Heart right ventricle (tissue), 16 donors: ENCODE data around the gene RS1. TPM values are rescaled to one million over a fixed set of nuclear protein-coding genes. Genes with fewer than 3 reads are reported as not detected.

ENCODE experiments used
- ATAC-seq, 8 donors: fragments of 200-7000 bp; cut with Tn5 transposase; one replicate each; pipeline ENCODE4 v1.9.1; 2020; ENCODE audit warnings: mild to moderate bottlenecking in 8 of 8, moderate library complexity in 8 of 8, moderate number of reproducible peaks in 1 of 8
- DNase-seq, 2 donors: peaks; one replicate each; pipeline ENCODE4 v3.0.0-alpha.2; 2020
- H3K27ac ChIP-seq, 10 donors: fragments of 200-600 bp; sonication (generic) in 2 of 10; one replicate each; pipeline versions ENCODE4 v1.5.0 to v1.8.0; 2020 to 2022; ENCODE audit warnings: mild to moderate bottlenecking in 3 of 10
- H3K27me3 ChIP-seq, 7 donors: fragments of 200-600 bp; one replicate each; pipeline ENCODE4 v1.8.0; 2021 to 2022; ENCODE audit warnings: mild to moderate bottlenecking in 2 of 7
- H3K36me3 ChIP-seq, 9 donors: fragments of 200-600 bp; sonication (generic) in 1 of 9; one replicate each; pipeline versions ENCODE4 v1.5.0 to v1.8.0; 2020 to 2022; ENCODE audit warnings: mild to moderate bottlenecking in 2 of 9
- H3K4me1 ChIP-seq, 9 donors: fragments of 200-600 bp; sonication (generic) in 1 of 9; one replicate each; pipeline versions ENCODE4 v1.5.0 to v1.8.0; 2020 to 2022; ENCODE audit warnings: mild to moderate bottlenecking in 4 of 9
- H3K4me3 ChIP-seq, 10 donors: fragments of 200-600 bp; sonication (generic) in 2 of 10; one replicate each; pipeline versions ENCODE4 v1.5.0 to v1.8.0; 2020 to 2022; ENCODE audit warnings: mild to moderate bottlenecking in 7 of 10, moderate library complexity in 2 of 10
- H3K9me3 ChIP-seq, 11 donors: fragments of 200-600 bp in 10 of 11; sonication (generic) in 2 of 11; one replicate each; pipeline versions ENCODE4 v1.5.0 to v1.8.0; 2013 to 2022; ENCODE audit warnings: mild to moderate bottlenecking in 2 of 11, control low read depth in 1 of 11, moderate library complexity in 1 of 11
- WGBS, 2 donors: extraction: QIAGEN DNeasy Blood & Tissue Kit; methylation state at CpG; one replicate each; pipeline ENCODE4 v1.1.7; 2013; ENCODE audit warnings: inconsistent platforms in 1 of 2; 5-methylcytosine and 5-hydroxymethylcytosine counted together
- intact Hi-C, 10 donors: fragments of 100-400 bp; cut with DNase I; formaldehyde crosslinking; loops; one replicate each; pipeline versions ENCODE4 v1.11.1 to v1.14.2; 2022
- polyA plus RNA-seq, 2 donors: library from polyadenylated mRNA; stranded (reverse); fragments of 200-250 nt; gene quantifications; one replicate each; pipeline ENCODE4 v1.2.3, GENCODE V29; 2013
- total RNA-seq, 10 donors: library from RNA; stranded (reverse); fragmentation: NEBNext Ultra II Directional in 3 of 10; extraction: Animal tissue kit (Norgen Biotek cat#: 25700) in 3 of 10; gene quantifications; one replicate each; pipeline versions ENCODE4 v1.2.1 to v1.2.4, GENCODE V29; 2021 to 2023
- TF ChIP-seq, protein P1 (sequence below), 9 donors: fragments of 200-600 bp; sonication (generic) in 2 of 9; IDR thresholded peaks; one replicate each; pipeline versions ENCODE4 v1.5.0 to v1.8.0; 2021 to 2022; ENCODE audit warnings: antibody characterized with exemption in 9 of 9, mild to moderate bottlenecking in 5 of 9, moderate library complexity in 1 of 9
- donor health status: Arrhythmogenic right ventricular cardiomyopathy.
- donor health status: ischemic (EF 13 %, LVEDD 7.1; RV severe dilation, severe dysfunction).
- donor health status: healthy with polysubstance abuse.
- donor health status: DM: no; HTN: yes; CAD: no.
- donor health status: DM: no; HTN: no; CAD: no.
- donor health status: ischemic (EF 25% LVEDD 6.9; RV normal size, moderate dysfunction).
- donor health status: ischemic (EF 25% LVEDD 5.7; RV mildly dilated, moderate dysfunction).
- donor health status: healthy.
- donor health status: DM: yes; HTN: yes; CAD: no.
- donor health status: Ischemic cardiomyopathy.
- donor health status: ischemic (EF 35%, LVEDD 5.7; RV mildly dilated, moderate dysfunction).
- donor health status: nonischemic (EF 11% LVEDD 7.7; RV severe dilation, severe dysfunction).
- donor health status: DM: yes; HTN: yes; CAD: no.
- donor health status: PGD.
- donor health status: ischemic (EF 29% LVEDD 5.4; RV normal size, mild dysfunction).
- donor health status: nonischemic (EF 23%, LVEDD 6.1; RV moderate dilation, normal function).

RS1 gene
- total and polyA plus RNA-seq, 12 donors = not detected

GRCh38 chrX:18654875-18655836 lies 16.8 kb downstream of the RS1 start:
- ATAC-seq (no peak), DNase-seq (no peak)
- intact Hi-C loops = no loop called here
- H3K4me1 ChIP-seq = no peaks in the 10 kb centered on the region
- WGBS, 2 donors = 56 to 61% methylated on average over 5 of the region's 5 CpGs
- H3K27ac ChIP-seq = no peak overlapping the region
- TF ChIP-seq, protein P1, sequence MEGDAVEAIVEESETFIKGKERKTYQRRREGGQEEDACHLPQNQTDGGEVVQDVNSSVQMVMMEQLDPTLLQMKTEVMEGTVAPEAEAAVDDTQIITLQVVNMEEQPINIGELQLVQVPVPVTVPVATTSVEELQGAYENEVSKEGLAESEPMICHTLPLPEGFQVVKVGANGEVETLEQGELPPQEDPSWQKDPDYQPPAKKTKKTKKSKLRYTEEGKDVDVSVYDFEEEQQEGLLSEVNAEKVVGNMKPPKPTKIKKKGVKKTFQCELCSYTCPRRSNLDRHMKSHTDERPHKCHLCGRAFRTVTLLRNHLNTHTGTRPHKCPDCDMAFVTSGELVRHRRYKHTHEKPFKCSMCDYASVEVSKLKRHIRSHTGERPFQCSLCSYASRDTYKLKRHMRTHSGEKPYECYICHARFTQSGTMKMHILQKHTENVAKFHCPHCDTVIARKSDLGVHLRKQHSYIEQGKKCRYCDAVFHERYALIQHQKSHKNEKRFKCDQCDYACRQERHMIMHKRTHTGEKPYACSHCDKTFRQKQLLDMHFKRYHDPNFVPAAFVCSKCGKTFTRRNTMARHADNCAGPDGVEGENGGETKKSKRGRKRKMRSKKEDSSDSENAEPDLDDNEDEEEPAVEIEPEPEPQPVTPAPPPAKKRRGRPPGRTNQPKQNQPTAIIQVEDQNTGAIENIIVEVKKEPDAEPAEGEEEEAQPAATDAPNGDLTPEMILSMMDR (IDR thresholded peaks at IDR 0.05) = no peak
- no peak overlapping the region for H3K4me3 ChIP-seq
- no peaks in the 10 kb centered on the region for H3K36me3 ChIP-seq
- no peaks in the 10 kb centered on the region for H3K27me3 ChIP-seq
- no peaks in the 10 kb centered on the region for H3K9me3 ChIP-seq

GRCh38 chrX:18652636-18653035 lies 19.3 kb downstream of the RS1 start:
- no peaks in the 10 kb centered on the region for H3K27me3 ChIP-seq
- no peaks in the 10 kb centered on the region for H3K36me3 ChIP-seq
- intact Hi-C loops = no loop called here
- H3K27ac ChIP-seq = no peak overlapping the region
- no peak overlapping the region for H3K4me3 ChIP-seq
- ATAC-seq (no peak), DNase-seq (no peak)
- TF ChIP-seq, protein P1 (IDR thresholded peaks at IDR 0.05) = no peak
- no peaks in the 10 kb centered on the region for H3K9me3 ChIP-seq
- H3K4me1 ChIP-seq = no peaks in the 10 kb centered on the region

DNA sequence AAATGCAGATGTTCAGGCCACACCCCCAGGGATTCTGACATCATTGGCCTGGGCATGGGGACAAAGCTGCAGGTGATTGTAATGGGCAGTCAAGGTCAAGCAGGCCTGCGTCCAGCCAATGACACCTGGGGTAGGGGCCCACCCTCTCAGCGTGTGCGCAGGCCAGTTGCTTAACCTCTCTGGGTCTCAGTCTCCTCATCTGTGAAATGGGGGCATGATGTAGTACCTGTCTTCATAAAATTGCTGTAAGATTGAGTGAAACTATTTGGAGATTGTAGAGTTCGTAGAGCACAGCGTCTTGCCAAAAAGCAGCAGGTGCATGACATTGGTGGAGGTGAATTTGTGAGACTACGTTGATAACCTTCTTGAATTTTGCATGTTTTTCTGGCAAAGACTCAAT lies 21.2 kb downstream of the RS1 start:
- Histone ChIP-seq H3K4me1 (no peaks in the 10 kb centered on the region), H3K9me3 (no peaks in the 10 kb centered on the region), H3K27ac (no peak overlapping the region), H3K4me3 (no peak overlapping the region), H3K27me3 (no peaks in the 10 kb centered on the region), H3K36me3 (no peaks in the 10 kb centered on the region)
- TF ChIP-seq, protein P1 (IDR thresholded peaks at IDR 0.05) = no peak
- DNase-seq (no peak), ATAC-seq (no peak)
- 94 to 97% methylated on average over 6 of the region's 6 CpGs for WGBS, 2 donors
- intact Hi-C loops = no loop called here

DNA sequence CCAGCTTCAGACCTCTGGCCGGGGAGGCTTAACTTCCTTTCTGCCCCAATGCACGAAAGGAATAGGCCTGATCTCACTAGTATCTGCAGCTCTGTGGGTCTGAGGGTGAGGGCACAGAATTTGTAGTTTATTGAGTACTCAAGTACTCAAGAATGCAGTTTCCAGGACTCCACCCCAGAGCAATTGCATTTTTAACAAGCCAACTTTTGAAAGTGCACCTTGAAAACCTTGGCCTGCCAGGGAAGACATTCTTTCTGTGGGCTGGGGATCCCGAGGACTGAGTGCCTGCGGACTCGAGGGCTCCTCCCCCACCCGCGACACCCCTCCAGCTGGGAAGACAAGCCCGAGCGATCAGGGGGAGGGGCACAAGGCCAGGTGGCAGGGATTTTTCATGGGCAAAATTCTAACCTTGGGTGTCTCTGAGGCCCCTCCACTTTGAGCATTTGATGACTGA lies 22.4 kb downstream of the RS1 start:
- 64 to 65% methylated on average over 9 of the region's 9 CpGs for WGBS, 2 donors
- TF ChIP-seq, protein P1 (IDR thresholded peaks at IDR 0.05) = no peak
- no peaks in the 10 kb centered on the region for H3K9me3 ChIP-seq
- H3K4me3 ChIP-seq = no peak overlapping the region
- H3K27ac ChIP-seq = no peak overlapping the region
- intact Hi-C loops = no loop called here
- no peak for ATAC-seq
- H3K36me3 ChIP-seq = no peaks in the 10 kb centered on the region
- no peaks in the 10 kb centered on the region for H3K27me3 ChIP-seq
- no peaks in the 10 kb centered on the region for H3K4me1 ChIP-seq
- no peak for DNase-seq
